Panc1 (cell line): Measurements from ENCODE around the gene VWA8. TPM values are rescaled to one million over a fixed set of nuclear protein-coding genes. Genes with fewer than 3 reads are reported as not detected.

Experiments used
- ATAC-seq: fragments of 200-7000 bp; cut with Tn5 transposase; 2 replicates; pipeline ENCODE4 v1.9.1; 2020; ENCODE audit warnings: mild to moderate bottlenecking, moderate library complexity
- BruUV-seq: library from RNA; stranded (reverse); fragments of 400-500 nt; replicated peaks from 2 replicates; lab custom pipeline; 2021; lab: Mats Ljungman, UMichigan
- CTCF ChIA-PET: fragments of 300-600 bp; sonication (Branson Sonifier 250); formaldehyde crosslinking; loops from one replicate; lab custom pipeline; 2022; ENCODE audit warnings: antibody characterized with exemption; lab: Charles Lee
- POLR2A ChIA-PET: fragments of 300-600 bp; sonication (Branson Sonifier 250); formaldehyde crosslinking; loops from one replicate; lab custom pipeline; 2022; ENCODE audit warnings: antibody characterized with exemption; lab: Charles Lee
- DNase-seq: peaks from one replicate; pipeline ENCODE4 v3.0.0-alpha.2; 2010; ENCODE audit warnings: low read depth, low spot score
- H3K27ac ChIP-seq: 2 replicates; pipeline ENCODE4 v1.5.1; 2011; ENCODE audit warnings: mild to moderate bottlenecking, low read length, inconsistent platforms
- H3K27me3 ChIP-seq: fragments of 200-500 bp; sonication (Bioruptor generic); 2 replicates; pipeline ENCODE4 v1.6.0; 2014; ENCODE audit warnings: low read length, inconsistent platforms; ENCODE audit not compliant: control insufficient read depth, insufficient read depth
- H3K36me3 ChIP-seq: fragments of 200-500 bp; sonication (Bioruptor generic); 2 replicates; pipeline ENCODE4 v1.5.1; 2014; ENCODE audit warnings: inconsistent platforms, mild to moderate bottlenecking, low read length, moderate library complexity; ENCODE audit not compliant: control insufficient read depth, insufficient read depth
- H3K4me1 ChIP-seq: 2 replicates; pipeline ENCODE4 v1.5.1; 2011; ENCODE audit warnings: inconsistent platforms, mild to moderate bottlenecking, low read length, moderate library complexity; ENCODE audit not compliant: control insufficient read depth, insufficient read depth
- H3K4me3 ChIP-seq, 2 experiments: 2 replicates each; pipeline ENCODE4 v1.5.1; 2011 to 2012; ENCODE audit warnings: low read depth in 2 of 2, low read length in 2 of 2, mild to moderate bottlenecking in 2 of 2, inconsistent platforms in 1 of 2, moderate library complexity in 1 of 2
- H3K9me3 ChIP-seq: fragments of 200-500 bp; sonication (Bioruptor generic); 2 replicates; pipeline ENCODE4 v1.5.1; 2014; ENCODE audit warnings: low read depth, mild to moderate bottlenecking, inconsistent platforms, low read length, moderate library complexity; ENCODE audit not compliant: control insufficient read depth, insufficient read depth
- POLR2AphosphoS5 ChIP-seq: IDR thresholded peaks from 2 replicates; pipeline ENCODE4 v1.6.1; 2012; ENCODE audit warnings: mild to moderate bottlenecking, low read depth, low read length, moderate library complexity
- SIN3A ChIP-seq: IDR thresholded peaks from 2 replicates; pipeline ENCODE4 v1.6.1; 2012; ENCODE audit warnings: low read depth, mild to moderate bottlenecking, low read length, moderate library complexity, borderline replicate concordance; ENCODE audit not compliant: insufficient read depth
- TCF7L2 ChIP-seq: IDR thresholded peaks from 2 replicates; pipeline ENCODE4 v1.6.1; 2011; ENCODE audit warnings: mild to moderate bottlenecking, low read depth, low read length, inconsistent platforms
- in situ Hi-C: cut with HindIII; loops from 2 replicates; pipeline ENCODE4 v1.10.0; 2016; ENCODE audit warnings: low sequenced_read_pairs, low pct_unique_long_range_greater_than_20kb
- intact Hi-C: fragments of 100-400 bp; cut with micrococcal nuclease; formaldehyde crosslinking; loops from one replicate; pipeline ENCODE4 v1.10.0; 2022; ENCODE audit not compliant: unreplicated experiment
- total RNA-seq: library from RNA; stranded (reverse); gene quantifications from one replicate; pipeline ENCODE4 v1.2.1, GENCODE V29; 2021; ENCODE audit not compliant: unreplicated experiment
- TF ChIP-seq, protein P1 (sequence below): fragments of 450-650 bp; IDR thresholded peaks from 2 replicates; pipeline ENCODE4 v1.5.1; 2017; ENCODE audit warnings: mild to moderate bottlenecking
- TF ChIP-seq, protein P2 (sequence below), 2 experiments: IDR thresholded peaks; 2 replicates each; pipeline ENCODE4 v1.6.1; 2011 to 2012; ENCODE audit warnings: low read depth in 2 of 2, control low read depth in 1 of 2, low read length in 1 of 2, mild to moderate bottlenecking in 1 of 2, moderate library complexity in 1 of 2; ENCODE audit not compliant: insufficient read depth in 1 of 2

The VWA8 gene
- total RNA-seq, 1 experiment from 2014 or later, result 11.2 TPM

DNA sequence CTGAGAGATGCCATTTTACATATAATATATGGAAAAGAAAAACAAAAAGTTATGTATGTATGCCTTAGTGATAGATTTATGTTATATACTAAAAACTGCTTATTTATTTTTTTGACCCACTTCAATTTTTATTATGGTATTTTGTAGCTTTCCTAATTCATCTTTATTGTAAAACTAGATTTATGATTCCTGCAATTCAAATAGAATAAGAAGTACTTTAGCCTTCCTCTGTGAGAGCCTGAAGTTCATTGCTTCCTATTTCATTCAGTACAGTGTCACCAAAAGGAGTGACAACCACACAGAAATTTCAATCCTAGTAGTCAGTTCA is 345.4 kb downstream of the VWA8 start:
- POLR2A ChIA-PET, result no interaction called here
- DNase-seq (no peak), ATAC-seq (no peak)
- H3K4me1 ChIP-seq, result no peaks in the 10 kb centered on the region
- no peak for TF ChIP-seq TCF7L2
- TF ChIP-seq, protein P1, sequence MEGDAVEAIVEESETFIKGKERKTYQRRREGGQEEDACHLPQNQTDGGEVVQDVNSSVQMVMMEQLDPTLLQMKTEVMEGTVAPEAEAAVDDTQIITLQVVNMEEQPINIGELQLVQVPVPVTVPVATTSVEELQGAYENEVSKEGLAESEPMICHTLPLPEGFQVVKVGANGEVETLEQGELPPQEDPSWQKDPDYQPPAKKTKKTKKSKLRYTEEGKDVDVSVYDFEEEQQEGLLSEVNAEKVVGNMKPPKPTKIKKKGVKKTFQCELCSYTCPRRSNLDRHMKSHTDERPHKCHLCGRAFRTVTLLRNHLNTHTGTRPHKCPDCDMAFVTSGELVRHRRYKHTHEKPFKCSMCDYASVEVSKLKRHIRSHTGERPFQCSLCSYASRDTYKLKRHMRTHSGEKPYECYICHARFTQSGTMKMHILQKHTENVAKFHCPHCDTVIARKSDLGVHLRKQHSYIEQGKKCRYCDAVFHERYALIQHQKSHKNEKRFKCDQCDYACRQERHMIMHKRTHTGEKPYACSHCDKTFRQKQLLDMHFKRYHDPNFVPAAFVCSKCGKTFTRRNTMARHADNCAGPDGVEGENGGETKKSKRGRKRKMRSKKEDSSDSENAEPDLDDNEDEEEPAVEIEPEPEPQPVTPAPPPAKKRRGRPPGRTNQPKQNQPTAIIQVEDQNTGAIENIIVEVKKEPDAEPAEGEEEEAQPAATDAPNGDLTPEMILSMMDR, result no peak
- TF ChIP-seq, protein P2, sequence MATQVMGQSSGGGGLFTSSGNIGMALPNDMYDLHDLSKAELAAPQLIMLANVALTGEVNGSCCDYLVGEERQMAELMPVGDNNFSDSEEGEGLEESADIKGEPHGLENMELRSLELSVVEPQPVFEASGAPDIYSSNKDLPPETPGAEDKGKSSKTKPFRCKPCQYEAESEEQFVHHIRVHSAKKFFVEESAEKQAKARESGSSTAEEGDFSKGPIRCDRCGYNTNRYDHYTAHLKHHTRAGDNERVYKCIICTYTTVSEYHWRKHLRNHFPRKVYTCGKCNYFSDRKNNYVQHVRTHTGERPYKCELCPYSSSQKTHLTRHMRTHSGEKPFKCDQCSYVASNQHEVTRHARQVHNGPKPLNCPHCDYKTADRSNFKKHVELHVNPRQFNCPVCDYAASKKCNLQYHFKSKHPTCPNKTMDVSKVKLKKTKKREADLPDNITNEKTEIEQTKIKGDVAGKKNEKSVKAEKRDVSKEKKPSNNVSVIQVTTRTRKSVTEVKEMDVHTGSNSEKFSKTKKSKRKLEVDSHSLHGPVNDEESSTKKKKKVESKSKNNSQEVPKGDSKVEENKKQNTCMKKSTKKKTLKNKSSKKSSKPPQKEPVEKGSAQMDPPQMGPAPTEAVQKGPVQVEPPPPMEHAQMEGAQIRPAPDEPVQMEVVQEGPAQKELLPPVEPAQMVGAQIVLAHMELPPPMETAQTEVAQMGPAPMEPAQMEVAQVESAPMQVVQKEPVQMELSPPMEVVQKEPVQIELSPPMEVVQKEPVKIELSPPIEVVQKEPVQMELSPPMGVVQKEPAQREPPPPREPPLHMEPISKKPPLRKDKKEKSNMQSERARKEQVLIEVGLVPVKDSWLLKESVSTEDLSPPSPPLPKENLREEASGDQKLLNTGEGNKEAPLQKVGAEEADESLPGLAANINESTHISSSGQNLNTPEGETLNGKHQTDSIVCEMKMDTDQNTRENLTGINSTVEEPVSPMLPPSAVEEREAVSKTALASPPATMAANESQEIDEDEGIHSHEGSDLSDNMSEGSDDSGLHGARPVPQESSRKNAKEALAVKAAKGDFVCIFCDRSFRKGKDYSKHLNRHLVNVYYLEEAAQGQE (IDR thresholded peaks at IDR 0.05; ENCODE audit: insufficient read depth in 1 of 2, low read depth in 2 of 2, low read length in 1 of 2), result no peak
- TF ChIP-seq SIN3A, result no peak
- no peak for TF ChIP-seq POLR2AphosphoS5
- H3K4me3 ChIP-seq, result no peak overlapping the region
- CTCF ChIA-PET, result no interaction called here
- H3K36me3 ChIP-seq, result no peaks in the 10 kb centered on the region
- intact Hi-C loops, result no loop called here
- in situ Hi-C loops, result no loop called here
- no peaks in the 10 kb centered on the region for H3K27me3 ChIP-seq
- H3K9me3 ChIP-seq, result no peaks in the 10 kb centered on the region
- BruUV-seq, result no TSS peak
- H3K27ac ChIP-seq, result no peak overlapping the region

DNA sequence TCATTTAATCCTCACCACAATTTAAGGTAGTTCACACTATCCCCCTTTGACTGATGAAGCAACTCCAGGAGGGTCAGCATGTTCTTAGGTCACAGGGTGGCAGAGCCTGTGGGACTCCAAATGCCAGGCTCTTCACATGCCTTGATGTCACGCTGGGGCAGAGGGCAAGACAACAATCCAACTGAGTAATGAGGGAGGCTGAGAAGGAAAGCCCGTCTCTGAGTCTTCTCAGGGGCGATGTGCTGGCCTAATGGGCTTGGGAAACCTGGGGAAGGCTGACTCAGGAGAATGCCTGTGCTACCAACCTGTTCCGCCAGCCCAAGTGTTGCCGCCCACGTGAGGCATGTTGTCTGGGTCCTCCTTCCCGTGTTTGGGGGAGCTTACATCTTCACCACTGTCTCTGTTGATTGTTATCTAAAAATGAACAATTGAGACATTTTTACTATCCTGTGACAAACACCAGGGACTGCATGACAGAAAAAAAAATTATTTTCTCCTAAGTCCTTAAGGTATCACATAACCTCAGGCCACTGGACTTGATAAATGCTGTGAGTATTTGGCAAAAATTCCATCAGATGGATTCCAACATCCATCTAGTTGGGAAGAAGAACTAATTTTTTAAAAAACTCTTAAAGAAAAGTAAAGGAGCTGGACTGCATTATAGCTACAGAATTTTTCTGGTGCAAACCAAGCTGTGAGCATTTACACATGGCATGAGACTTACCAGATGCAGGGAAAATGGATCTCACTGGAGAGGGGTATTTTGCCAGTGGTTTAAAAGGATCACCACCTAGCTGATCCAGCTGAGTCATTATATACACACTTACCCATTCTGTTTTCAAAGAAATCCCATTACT is 346.0 kb downstream of the VWA8 start:
- POLR2A ChIA-PET, result no interaction called here
- ATAC-seq, result no peak
- H3K9me3 ChIP-seq, result no peaks in the 10 kb centered on the region
- H3K36me3 ChIP-seq, result no peaks in the 10 kb centered on the region
- BruUV-seq, result no TSS peak
- DNase-seq, result no peak
- no peaks in the 10 kb centered on the region for H3K4me1 ChIP-seq
- H3K4me3 ChIP-seq, result no peak overlapping the region
- no peak overlapping the region for H3K27ac ChIP-seq
- CTCF ChIA-PET, result no interaction called here
- no peaks in the 10 kb centered on the region for H3K27me3 ChIP-seq
- TF ChIP-seq TCF7L2 (no peak), POLR2AphosphoS5 (no peak), SIN3A (no peak)
- TF ChIP-seq, protein P2 (IDR thresholded peaks at IDR 0.05; ENCODE audit: insufficient read depth in 1 of 2, low read depth in 2 of 2, low read length in 1 of 2), result no peak
- TF ChIP-seq, protein P1, result no peak
- in situ Hi-C loops, result no loop called here
- intact Hi-C loops, result no loop called here
